Cortex of kidney (tissue), 1 donor: Measurements from ENCODE around the gene OR2Z1.
"Not testable (repeated sequence)": the region's sequence is repeated elsewhere in the genome, so short reads cannot be mapped to it uniquely, and the experiment has no call there.

Source experiments
- DNase-seq: peaks from one replicate; lab custom pipeline; 2025; lab: John Stamatoyannopoulos, UW

OR2Z1 gene

DNA sequence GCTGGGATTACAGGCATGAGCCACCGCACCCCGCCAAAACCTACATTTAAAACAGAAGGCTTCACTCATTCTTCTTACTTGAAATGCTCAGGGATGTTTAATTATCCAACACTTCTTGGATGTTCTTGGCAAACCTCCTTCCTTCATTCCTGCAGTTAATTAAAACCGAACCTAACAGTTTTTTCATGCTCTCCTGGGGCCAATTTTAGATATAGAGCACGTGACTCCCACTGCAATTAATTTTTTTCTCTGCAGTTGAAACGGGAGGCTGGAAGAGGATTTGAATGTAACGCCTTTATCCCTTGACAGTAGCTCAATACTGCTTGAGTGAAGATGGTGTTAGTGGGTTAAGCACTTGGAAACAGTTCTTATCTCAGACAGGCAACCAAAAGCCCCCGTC, 18.2 kb upstream of the OR2Z1 start:
- DNase-seq: no peak

DNA sequence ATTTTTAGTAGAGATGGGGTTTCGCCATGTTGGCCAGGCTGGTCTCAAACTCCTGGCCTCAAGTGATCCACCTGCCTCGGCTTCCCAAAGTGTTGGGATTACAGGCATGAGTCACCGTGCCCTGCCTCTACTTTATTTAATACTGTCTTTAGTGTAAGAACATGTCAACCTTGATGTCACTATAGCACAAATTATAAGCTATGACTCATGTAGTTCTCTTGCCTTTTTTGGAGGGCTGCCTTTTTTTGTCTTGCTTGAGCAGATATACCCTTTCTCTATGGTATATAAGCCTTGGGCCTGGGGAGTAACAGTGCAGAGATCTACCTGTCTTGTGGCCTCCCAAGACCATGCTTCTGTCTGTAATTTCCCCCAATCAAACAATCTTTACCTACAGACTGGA, 16.1 kb upstream of the OR2Z1 start:
- DNase-seq: not testable (repeated sequence)

DNA sequence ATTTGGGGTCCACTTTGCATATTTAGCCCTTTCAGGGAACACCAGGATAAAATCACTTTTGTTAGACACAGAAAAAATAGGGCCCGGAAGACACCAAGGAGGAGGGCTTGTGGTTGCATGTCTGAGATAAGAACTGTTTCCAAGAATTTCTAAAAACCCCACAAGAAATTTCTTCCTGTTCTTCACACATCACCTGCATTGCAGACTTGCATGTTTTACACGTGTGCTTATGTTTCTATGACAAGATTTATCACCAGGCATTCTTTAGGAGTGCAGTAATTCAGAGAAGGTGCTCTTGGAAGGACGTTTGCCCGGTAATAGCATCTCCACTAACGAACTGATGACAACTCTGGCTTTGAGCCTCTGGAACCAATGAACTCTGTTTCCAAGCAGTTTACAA, 15.7 kb upstream of the OR2Z1 start:
- DNase-seq: no peak

DNA sequence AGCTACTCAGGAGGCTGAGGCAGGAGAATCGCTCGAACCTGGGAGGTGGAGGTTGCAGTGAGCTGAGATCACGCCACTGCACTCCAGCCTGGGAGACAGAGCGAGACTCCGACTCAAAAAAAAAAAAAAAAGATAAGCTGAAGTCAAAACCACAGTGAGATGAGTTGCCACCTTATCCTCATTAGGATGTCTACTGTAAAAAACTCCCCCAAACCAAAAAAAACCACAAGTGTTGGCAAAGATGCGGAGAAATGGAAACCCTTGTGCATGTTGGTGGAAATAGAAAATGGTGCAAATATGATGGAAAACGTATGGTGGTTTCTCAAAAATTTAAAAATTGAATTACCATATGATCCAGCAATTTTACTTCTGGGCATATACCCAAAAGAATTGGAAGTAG, 11.1 kb upstream of the OR2Z1 start:
- not testable (repeated sequence) for DNase-seq

DNA sequence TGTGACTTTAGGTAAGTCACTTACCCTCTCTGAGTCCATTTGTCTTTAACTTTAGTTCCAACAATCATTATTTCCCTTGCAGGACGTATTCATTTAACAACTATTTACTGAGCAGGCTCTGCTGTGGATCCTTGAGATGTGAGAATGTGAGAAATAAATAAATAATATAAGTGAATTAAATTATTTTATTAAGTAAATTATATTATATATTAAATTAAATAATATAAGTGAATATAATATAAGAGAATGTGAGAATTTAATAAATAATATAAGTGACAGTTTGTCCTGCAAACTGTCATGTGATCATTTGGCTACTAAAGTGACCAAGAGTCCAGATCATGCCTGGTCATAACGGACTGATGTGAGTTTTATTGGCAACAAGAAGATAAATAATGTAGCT, 598 bp downstream of the OR2Z1 start:
- no peak for DNase-seq

DNA sequence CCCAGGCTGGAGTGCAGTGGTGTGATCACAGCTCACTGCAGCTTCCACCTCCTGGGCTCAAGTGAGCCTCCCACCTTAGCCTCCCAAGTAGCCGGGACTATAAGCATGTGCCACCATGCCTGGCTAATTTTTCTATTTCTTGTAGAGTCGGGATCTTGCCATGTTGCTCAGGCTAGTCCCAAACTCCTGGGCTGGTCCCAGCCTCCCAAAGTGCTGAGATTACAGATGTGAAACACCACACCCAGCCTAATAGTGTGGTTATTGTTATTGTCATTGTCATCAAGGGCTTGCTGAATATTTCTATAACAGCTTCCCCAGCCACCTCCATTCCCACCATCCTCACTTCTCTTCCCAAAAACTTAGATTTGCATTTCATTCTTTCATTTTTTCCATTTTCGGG, 2.8 kb downstream of the OR2Z1 start:
- no peak for DNase-seq

DNA sequence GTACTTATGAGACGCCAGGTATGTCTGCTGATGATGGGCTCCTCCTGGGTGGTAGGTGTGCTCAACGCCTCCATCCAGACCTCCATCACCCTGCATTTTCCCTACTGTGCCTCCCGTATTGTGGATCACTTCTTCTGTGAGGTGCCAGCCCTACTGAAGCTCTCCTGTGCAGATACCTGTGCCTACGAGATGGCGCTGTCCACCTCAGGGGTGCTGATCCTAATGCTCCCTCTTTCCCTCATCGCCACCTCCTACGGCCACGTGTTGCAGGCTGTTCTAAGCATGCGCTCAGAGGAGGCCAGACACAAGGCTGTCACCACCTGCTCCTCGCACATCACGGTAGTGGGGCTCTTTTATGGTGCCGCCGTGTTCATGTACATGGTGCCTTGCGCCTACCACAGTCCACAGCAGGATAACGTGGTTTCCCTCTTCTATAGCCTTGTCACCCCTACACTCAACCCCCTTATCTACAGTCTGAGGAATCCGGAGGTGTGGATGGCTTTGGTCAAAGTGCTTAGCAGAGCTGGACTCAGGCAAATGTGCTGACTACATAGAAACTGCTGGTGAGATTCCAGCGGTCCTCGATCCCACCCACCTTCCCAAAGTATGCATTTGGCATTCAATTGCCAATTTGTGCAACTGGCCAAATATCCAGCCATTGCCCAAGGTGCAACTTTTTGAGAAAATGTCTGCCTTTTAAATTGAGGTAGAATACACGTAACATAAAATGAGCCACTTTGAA, 10.2 kb downstream of the OR2Z1 start:
- DNase-seq: no peak

DNA sequence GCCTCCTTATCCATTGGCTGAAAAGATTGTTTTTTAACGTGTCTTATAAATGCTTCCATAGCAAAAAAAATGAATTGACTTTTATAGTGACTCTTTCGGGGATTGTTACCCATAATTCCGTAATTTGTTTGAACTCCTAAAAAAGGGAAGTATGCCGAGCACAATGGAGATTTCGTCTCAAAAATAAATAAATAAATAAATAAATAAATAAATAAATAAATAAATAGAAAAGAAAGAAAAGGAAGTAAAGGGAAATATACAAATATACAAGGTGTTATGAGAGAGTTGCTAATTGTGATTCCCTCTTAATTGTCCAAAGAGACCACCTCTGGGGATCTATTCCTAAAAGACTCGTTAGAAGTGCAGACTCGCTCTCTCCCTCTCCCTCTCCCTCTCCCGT, 16.9 kb downstream of the OR2Z1 start:
- DNase-seq: no peak

DNA sequence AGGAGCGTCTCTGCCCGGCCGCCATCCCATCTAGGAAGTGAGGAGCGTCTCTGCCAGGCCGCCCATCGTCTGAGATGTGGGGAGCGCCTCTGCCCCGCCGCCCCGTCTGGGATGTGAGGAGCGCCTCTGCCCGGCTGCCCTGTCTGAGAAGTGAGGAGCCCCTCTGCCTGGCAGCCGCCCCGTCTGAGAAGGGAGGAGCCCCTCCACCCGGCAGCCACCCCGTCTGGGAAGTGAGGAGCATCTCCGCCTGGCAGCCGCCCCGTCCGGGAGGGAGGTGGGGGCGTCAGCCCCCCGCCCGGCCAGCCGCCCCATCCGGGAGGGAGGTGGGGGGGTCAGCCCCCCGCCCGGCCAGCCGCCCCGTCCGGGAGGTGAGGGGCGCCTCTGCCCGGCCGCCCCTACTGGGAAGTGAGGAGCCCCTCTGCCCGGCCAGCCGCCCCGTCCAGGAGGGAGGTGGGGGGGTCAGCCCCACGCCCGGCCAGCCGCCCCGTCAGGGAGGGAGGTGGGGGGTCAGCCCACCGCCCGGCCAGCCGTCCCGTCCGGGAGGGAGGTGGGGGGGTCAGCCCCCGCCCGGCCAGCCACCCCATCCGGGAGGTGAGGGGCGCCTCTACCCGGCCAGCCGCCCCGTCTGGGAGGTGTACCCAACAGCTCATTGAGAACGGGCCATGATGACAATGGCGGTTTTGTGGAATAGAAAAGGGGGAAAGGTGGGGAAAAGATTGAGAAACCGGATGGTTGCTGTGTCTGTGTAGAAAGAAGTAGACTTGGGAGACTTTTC, 18.0 kb downstream of the OR2Z1 start:
- DNase-seq: not testable (repeated sequence)

DNA sequence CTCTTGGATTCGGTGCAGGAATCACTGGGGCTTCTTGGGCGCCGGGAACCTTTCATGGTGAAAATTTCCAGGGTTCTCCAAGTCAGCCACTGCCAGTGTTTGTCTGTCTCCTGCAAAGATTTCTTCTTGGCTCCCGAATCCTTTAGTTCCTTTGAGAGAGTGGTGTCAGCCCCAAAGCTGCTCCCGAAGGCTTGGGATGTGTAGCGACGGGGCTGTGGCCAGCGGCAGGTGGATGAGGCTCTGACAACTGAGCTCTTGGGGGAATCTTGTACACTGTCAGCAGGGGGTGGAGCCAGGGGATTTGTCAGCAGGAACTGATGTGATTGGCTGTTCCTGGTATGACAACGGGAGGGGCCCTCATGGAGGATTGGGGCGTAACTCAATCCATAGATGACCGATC, 45.8 kb downstream of the OR2Z1 start:
- not testable (repeated sequence) for DNase-seq

DNA sequence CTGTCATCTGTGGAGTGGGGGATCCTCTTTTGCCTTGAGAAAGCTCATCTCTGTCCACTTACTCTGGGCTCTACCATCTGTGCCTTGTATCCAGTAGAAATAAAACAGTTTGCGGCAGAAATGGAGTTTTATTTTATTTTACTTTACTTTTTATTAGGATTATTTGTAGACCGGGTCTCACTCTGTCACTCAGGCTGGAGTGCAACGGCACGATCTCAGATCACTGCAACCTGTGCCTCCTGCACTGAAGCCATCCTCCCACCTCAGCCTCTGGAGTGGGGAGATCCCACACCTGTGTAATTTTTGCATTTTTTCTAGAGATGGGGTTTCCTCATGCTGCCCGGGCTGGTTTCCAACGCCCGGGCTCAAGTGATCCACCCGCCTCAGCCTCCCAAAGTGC, 47.8 kb downstream of the OR2Z1 start:
- DNase-seq: not testable (repeated sequence)

DNA sequence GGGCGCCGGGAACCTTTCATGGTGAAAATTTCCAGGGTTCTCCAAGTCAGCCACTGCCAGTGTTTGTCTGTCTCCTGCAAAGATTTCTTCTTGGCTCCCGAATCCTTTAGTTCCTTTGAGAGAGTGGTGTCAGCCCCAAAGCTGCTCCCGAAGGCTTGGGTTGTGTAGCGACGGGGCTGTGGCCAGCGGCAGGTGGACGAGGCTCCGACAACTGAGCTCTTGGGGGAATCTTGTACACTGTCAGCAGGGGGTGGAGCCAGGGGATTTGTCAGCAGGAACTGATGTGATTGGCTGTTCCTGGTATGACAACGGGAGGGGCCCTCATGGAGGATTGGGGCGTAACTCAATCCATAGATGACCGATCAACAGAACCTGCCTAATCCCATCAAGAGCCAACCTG, 52.2 kb downstream of the OR2Z1 start:
- DNase-seq: not testable (repeated sequence)
